HG02943 (cell line): ENCODE results near the gene SLC16A6.
"Not testable (repeated sequence)": the region's sequence is repeated elsewhere in the genome, so short reads cannot be mapped to it uniquely, and the experiment has no call there.

ENCODE experiments used
- ATAC-seq: cut with Tn5 transposase; IDR thresholded peaks from one replicate; pipeline ENCODE4 v1.9.1; 2021; ENCODE audit warnings: mild to moderate bottlenecking, low read depth, moderate library complexity; ENCODE audit not compliant: unreplicated experiment

Gene SLC16A6

DNA sequence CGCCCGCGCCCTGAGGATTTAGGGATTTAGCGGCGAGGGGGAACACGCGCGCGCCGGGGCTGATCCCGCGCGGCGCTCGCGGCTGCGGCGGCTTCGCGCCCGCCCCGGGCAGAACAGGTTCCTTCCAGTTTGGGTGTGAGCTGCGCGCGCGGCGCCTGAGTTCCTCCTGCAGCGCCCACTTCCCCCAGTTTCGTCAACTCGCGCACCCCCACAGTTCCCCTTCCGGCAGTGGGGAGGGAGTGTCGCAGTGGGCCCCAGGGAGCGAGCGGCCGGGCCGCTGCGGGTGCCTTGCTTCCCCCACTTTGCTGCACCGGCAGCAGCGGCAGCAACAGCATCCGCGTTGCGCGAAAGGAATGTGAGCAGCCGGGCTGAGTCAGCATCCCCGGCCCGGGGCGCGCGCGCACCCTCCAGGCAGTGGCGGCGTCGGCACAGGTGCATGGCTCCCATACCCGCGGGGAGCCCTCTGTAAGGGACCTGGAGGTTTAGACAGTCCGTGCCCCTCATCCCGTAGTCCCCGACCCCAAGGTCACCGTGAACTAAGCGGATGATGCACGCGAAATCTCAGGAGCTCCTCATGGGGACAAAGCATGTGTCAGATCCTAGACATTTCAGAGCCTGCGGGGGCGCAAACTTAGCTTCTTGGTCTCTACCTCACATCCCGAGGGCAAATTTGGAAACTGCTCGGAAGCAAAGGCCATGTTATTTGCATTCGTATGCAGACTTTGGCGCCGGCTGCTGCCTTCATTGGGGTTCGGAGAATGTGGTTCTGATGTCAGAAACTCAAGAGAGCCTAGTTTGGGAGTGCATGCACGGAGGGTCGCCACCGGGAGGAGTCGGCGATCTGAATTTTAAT lies 1.1 kb upstream of the SLC16A6 start:
- ATAC-seq = peak; percentile 61

DNA sequence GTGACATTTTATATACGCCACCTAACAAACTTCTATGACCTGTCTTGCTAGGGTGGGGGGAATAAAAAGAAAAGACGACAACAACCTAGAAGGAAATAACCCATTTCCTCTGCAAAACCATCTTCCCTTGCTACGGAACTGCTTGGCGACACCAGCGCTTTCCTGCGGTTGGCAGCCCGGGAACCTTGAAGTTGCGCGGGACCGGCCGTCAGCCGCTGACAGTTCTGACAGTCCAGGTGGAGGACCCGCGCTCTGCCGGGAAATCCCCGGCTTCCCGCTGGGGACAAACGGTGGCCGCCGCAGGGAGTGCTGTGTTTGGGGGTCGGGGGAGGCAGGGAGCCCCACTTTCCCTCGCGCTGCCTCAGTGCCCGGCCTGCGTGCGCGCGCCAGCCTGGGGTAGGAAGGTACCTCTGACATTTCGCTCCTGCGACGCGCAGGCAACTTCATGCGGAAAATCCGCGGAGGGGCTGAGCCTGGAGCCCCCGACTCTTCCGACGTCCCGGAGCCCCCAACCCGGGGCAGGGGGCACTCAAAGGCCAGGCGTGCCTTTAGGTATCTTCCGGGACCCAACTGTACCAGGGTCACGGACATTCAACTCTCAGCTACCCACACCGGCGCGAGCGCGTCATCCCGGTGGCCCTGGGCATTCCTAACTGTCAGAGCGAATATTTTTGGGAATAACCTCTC lies 516 bp downstream of the SLC16A6 start:
- no peak for ATAC-seq

DNA sequence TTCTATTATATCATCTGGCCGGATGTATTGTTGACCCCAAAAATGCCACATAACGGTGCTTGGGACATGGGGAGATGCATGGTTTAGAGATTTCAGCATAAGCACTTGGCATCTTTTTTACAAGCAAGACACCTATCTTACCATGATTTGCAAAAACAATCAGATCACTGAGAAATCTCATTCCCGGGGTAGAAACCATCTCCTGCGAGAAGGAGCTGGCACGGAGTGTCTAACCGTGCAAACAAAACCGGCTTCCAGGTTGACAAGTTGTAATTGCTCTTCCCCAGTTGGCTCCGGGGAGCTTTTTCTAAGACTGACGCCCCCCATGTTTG lies 1.0 kb downstream of the SLC16A6 start:
- ATAC-seq = no peak

DNA sequence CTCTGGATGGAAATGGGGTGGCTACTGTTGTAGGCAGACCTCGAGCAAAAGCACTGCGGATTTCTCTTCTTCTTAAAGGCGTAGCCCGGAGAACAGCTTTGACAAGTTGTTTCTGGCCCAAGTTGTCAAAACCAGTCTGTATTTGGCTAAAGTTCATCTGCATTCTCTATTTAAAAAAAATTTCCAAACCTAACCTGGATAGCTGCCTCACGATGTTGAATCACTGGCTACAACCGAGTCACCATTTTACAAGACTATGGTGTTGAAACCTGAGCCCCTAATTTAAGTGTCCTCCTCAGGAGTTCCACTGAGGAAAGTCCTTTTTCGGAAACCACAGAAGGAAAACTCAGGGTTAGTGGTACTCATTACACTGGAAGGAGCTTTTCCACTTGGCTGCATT lies 1.5 kb downstream of the SLC16A6 start:
- no peak for ATAC-seq

DNA sequence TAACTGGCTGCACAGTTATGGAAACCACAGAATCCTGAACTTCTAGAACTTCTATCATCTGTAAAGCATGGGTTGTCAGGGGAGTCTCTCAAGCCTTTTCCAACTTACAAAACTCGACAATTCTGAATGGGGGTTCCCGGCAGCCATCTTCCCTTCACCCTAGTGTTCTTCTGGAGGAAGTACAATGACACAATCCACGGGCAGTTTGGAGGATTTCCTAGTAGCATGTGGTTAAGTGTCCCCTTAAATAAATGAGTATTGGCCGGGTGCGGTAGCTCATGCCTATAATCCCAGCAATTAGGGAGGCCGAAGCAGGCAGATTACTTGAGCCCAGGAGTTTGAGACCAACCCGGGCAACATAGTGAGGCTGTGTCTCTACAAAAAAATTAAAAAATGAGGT lies 2.1 kb downstream of the SLC16A6 start:
- ATAC-seq = no peak

DNA sequence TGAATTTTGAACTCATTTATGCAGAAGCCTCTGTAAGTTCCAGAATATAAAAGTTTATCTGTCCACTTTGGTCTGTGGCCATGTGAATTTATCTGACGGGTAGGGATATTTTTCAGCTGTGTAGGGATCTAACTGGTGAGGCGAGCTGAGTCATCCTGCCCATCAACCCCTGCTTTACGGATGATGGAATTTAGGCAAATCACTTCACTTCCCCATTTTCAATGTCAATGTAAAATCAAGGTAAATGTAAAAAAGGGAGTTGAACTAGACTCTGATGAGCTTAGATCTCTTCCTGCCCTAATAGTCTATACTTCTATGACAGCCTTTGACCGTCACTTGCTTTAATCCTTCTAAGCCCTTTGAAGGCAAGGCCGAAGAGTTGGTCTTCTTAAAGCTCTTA lies 2.6 kb downstream of the SLC16A6 start:
- no peak for ATAC-seq

DNA sequence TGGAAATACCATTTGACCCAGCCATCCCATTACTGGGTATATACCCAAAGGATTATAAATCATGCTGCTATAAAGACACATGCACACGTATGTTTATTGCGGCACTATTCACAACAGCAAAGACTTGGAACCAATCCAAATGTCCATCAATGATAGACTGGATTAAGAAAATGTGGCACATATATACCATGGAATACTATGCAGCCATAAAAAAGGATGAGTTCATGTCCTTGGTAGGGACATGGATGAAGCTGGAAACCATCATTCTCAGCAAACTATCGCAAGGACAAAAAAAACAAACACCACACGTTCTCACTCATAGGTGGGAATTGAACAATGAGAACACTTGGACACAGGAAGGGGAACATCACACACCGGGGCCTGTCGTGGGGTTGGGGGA lies 9.0 kb downstream of the SLC16A6 start:
- ATAC-seq = not testable (repeated sequence)

DNA sequence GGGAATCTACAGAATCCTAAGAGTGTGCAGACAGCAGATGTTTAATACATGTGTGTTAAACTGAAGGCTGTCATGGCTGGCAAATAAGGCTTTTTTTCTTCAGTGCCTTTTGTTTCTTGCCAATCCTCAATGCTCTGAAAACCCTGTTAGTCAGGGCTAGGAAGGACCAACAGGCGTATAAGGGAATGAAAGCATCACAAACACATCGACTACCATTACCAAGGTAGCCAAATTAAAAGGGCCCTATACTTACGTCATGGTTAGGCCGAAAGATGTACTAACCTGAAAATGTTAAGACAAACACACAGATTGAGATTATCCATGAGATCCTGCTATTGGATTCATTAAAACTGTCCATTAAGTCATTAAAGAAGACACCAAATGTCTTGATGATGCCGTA lies 13.1 kb downstream of the SLC16A6 start:
- ATAC-seq = no peak

DNA sequence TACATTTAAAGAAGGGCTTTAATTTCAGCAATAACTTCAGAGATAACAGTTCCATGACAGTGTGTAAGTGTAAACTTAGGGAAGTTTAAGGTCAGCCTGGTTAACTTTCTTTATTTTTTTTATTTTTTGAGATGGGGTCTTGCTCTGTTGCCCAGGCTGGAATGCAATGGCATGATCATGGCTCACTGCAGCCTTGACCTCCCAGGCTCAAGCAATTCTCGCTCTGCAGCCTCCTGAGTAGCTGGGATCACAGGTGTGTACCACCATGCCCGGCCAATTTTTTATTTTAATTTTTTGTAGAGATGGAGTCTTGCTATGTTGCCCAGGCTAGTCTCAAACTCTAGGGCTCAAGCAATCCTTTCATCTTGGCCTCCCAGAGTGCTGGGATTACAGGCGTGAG lies 14.6 kb downstream of the SLC16A6 start:
- not testable (repeated sequence) for ATAC-seq

DNA sequence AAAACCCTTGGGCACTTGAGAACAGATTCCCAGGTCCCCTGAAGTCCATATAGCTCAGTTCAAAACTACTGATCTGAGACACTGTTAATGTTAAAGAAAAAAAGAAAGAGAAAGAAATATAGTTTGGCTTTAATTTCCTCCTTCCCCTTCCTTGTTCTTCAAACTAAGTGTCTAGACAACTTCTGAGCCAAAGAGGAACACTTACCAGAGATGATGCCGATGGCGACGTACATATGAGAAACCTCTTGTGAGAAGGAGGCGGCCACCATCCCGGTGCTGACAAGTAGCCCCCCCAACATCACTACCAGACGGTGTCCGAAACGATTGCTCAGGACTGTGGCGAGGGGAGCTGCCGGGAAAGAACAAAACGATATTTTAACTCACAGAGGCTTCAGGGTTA lies 17.2 kb downstream of the SLC16A6 start:
- no peak for ATAC-seq

DNA sequence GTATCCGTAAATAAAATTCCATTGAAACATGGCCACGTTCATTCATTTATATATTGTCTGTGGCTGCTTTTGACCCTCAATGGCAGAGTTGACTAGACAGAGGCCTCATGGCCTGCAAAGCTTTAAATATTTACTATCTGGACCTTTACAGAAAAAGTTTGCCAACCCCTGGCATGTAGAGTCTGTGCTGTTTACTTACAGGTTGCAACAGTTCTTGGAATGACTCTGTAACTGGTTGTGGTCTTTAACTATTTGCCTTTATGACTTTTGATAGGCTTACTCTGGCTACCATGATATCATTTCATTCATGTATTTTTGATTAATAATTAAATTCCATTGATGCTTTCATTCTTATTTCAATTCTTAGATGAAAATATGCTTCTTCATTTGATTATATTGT lies 25.1 kb downstream of the SLC16A6 start:
- not testable (repeated sequence) for ATAC-seq

DNA sequence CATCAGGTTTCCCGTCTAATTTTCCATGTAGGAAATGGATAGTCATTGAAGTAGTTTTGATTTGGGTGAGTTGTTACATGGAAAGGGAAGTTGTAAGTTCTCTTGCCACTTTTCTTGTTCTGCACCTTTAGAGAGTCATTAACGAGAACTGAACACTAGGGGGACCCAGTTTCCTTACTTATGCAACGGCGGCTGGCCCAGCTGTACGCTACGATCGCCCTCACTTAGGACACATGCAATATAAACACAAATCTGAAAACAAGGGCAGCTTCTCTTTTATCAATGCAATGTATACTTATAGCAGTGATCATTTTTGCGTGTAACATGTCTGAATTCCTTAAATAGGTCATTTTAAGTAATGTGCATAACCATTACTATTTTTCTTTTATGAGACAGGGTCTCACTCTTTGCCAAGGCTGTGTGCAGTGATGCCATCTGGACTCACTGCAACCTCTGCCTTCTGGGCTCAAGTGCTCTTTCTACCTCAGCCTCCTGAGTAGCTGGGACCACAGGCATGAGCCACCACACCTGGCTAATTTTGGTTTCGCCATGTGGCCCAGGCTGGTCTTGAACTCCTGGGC lies 27.7 kb downstream of the SLC16A6 start:
- ATAC-seq = peak; percentile 44

DNA sequence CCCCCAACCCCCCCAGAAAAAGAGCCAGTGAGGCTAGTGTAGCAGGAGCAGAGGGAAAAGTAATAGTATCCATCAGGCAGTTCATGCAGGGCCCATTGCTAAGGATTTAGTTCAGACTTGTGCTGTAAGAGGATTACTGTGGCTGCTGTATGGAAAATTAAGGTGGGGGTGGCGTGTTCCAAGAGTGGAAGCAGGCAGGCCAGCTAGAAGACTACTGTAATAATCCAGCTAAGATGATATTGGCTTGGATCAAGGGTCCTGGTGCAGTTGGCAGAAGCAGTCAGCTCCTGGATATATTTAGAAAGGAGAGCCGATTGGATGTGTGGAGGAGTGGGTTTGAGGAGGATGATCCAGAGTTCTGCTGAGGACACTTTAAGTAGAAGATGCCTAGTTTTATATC lies 28.5 kb downstream of the SLC16A6 start:
- not testable (repeated sequence) for ATAC-seq

DNA sequence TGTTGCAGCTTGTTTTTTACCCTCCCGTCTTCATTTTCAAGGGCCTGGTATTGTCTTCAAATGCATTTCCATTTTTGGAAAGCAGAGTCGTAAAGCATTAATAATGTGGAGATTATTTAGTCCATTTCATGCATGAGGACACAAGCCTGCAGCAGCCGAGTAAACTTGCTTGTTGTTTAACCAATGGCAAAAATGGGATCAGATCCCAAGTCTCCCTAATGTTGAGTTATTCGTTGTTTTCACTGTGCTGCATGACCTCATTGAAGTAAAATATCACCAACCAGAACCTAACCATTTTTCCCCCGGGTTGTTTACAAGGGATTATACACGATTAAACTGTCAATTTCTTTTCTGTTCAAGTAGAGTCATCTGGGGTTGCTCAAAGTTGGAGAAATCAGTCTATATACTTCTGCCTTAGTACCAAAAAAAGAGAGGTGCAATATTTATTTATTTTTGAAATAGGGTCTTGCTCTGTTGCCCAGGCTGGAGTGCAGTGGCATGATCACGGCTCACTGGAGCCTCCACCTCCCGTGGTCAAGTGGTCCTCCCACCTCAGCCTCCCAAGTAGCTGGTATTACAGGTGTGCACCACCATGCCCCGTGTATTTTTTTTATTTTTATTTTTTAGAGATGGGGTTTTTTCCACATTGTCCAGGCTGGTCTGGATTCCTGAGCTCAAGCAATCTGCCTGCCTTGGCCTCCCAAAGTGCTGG lies 30.7 kb downstream of the SLC16A6 start:
- no peak for ATAC-seq

DNA sequence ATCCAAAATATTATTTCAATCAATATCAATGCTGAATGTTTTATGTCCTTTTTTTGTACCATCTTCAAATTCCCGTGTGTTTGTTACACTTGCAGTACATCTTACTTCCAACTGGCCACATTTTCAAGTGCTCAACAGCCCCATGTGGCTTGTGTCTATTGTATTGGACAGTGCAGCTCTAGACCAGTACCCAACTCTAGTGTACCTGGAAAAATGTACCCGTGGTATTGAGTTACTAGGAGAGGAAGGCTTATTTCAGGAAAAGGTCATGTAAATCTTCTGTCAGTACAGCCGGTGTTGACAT lies 31.3 kb downstream of the SLC16A6 start:
- ATAC-seq = not testable (repeated sequence)

DNA sequence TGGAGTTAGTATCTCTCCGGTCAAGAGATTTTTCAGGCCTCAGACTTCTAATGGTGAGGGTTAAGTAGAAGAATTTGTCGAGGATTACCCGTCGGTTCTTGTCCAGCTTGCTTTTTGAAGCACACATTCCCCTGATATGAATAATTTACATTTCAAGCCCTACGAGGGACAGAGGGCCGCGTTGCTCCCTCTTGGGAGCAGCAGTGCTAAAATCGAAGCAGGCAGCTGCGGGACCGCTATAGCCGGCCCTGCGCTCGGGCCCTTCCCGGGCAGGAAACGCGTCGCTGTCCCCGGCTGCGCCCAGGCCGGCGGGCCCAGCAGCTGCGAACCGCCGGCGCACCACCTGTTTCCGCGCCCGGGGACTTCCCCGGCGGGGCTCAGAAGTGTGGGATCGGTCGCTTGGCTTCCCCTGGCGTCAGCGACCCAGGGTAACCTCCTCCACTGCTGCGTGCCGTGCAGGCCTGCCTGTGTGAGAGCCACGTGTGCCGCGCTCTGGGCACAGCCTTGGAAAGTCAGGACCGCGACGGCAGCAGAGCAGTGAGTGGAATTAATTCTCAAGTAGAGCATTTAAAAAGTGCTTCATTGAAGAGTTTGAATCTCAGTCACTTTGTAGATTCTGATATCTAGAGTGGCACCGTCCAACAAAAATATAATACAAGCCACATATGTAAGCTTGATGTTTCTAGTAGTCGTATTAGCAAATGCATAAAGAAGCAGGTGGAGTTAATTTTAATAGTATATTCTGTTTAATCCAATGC lies 31.9 kb downstream of the SLC16A6 start:
- peak; percentile 92 for ATAC-seq

DNA sequence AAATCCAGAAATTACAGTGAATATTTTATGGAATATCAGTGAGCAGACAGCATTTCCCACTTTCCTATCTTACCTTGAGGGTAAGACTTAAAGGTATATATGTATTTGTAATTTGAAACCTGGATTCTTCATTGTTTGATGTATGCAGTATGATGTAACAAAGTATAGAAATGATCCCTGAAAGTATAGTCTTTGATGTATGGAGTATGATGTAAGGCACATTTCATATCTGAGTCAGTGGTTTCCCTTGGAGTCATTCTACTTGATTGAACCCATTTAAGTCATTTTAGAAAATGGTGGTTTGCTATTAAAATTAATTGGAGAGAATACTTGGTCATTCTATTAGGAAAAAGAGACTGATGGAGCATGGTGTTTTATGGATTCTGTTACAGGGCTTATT lies 33.0 kb downstream of the SLC16A6 start:
- ATAC-seq = no peak

DNA sequence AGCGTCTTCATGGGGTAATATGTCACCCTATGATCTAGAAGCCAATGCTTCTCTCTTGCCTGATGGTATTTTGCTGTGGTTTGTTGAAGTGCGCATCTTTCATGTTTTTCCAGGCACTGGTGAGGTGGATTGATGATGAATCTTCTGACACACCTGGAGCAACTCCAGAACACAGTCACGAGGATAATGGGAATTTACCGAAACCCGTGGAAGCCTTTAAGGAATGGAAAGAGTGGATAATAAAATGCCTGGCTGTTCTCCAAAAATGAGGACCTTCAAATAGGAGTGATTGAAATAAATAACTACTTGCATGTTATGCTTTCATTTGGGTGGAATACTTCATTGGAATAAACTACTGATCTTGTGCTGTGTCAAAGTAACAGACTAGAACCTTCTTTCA lies 34.2 kb downstream of the SLC16A6 start:
- not testable (repeated sequence) for ATAC-seq

DNA sequence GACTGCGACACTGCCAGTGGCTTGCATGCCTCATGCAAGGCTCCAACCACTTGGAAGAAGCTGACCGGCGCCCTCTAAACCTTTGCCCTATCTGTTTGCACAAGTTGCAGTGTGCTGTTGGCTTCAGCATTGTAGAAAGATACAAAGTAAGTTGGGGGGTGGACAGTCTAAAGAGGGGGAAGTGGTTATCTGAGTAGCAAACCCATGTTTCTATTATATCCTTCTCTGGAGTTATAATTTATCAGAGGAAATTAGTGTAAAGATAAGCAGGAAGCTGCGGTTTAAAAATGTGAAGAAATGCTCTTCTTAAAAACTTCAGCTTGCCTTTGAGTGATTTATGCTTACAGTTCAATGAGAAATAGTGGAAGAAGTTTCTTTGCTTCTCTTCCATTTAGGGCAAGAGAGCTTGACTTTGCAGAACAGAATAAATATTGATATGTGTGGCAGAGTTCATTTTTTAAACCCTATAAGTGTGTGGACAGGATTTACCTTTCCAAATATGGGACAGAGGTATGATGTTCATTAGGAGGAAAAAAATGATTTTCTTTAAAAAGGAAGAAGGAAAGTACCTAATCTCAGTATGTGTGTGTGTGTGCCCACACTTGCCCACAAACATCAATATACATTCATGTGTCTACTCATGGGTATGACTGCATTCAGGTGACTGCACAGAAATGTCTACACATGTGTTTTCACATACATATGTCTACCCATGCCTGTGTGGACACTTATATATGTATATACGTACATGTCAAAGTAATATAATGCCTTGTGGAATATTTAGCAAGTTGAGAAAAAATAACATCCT lies 35.0 kb downstream of the SLC16A6 start:
- ATAC-seq = no peak

DNA sequence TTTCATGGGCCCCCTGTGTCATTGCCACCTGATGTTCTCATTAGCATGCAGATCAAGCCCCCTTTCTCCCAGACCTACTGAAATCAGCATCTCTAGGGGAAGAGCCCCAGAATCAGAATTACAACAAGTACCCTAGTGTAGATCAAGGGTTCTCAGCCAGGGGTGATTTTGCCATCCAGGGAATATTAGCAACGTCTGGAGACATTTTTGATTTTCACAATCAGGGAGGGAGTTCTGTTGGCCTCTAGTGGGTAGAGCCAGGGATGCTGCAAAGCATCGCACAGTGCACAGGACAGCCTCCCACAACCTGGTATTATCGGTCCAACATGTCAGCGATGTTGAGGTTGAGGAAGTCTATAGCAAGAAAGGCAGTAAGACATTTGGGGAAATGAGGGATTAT lies 35.8 kb downstream of the SLC16A6 start:
- no peak for ATAC-seq
